ENCODE data around the gene KCNT1. TPM values are rescaled to one million over a fixed set of nuclear protein-coding genes. Genes with fewer than 3 reads are reported as not detected.

Gene KCNT1
- total RNA-seq, 2 experiments from 2014 or later, result not detected

DNA sequence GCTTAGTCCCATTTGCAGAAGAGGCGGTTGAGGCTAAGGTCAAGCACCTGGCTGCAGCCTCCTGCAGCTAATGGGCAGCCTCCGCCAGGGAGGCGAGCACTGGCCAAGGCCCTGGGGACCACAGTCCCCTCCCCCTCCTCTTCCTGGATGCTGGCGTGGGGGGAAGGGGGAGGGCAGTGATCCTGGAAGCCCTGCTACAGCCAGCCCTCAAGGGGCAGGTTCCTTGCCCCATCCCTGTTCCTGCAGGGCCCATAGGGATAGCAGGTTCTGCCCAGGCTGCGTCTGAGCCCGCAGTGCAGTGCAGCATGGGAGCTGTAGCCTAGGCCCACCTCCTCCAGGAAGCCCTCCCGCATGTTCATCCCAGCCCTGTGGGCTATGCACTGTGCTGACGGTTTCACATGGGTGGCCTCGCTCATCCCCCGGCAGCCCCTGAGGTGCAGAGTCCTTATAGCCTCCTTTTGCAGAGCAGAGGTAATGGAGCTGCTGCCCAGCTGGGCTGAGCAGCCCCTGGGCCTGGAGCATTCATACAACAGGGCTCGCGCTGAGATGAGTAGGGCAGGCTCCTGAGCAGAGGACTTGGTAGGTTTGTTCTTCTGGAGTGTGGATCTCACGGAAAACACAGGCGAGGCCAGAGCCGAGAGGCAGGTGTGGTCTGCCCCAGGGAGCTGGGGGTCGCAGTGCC, 36.0 kb downstream of the KCNT1 start:
- no peaks in the 10 kb centered on the region for H3K9me3 Mint-ChIP-seq
- H3K27ac Mint-ChIP-seq, result no peak overlapping the region
- peaks cover 10% of the 10 kb centered on the region for H3K27me3 Mint-ChIP-seq
- DNase-seq, result no peak
- no peak overlapping the region for H3K4me3 Mint-ChIP-seq
- no peaks in the 10 kb centered on the region for H3K4me1 Mint-ChIP-seq
- no peaks in the 10 kb centered on the region for H3K36me3 Mint-ChIP-seq

DNA sequence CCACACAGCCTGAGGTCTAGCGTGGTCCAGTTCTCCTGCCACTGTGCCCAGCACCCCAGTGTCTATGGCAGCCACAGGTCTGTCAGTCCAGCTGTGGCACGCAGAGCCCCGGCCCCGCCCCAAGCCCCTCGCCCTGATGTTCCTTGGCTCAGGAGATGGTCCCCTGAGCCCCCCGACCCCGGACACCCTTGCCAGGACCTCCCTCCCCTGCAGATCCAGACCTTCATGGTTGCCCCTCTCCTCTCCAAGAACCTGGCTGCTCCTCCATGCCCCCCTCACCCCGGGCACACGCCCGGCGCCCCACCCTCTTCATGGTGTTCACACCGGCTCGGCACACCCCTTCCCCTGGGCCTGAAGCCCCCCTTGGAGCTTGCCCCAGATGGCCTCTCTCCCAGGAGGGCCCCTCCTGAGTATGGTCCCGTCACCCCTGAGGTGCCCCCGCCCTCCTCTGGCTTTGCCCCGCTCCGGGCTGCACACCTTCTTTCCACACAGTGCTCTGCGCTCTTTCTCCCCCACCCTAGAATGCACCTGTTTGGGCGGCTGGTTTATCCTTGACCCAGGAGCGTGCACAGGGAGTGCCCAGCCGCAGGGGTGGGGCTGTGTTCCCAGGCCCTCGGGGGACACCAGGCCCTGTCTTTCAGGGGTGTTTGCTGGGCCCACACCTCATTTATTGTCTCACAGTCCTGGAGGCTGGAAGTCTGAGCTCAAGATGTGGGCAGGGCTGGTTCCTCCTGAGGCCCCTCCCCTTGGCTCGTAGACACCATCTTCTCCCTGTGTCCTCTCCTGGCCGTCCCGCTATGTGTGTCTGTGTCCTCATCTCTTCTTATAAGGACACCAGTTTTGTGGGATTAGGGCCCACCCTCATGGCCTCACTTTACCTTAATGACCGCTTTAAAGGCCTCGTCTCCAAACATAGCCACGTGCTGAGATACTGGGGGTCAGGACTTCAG, 37.6 kb downstream of the KCNT1 start:
- peaks cover 4% of the 10 kb centered on the region for H3K27me3 Mint-ChIP-seq
- DNase-seq, result no peak
- H3K9me3 Mint-ChIP-seq, result no peaks in the 10 kb centered on the region
- H3K36me3 Mint-ChIP-seq, result no peaks in the 10 kb centered on the region
- H3K4me3 Mint-ChIP-seq, result no peak overlapping the region
- no peaks in the 10 kb centered on the region for H3K4me1 Mint-ChIP-seq
- H3K27ac Mint-ChIP-seq, result no peak overlapping the region

- Mint-ChIP-seq H3K36me3 (no peaks in the 10 kb centered on the region), H3K4me1 (no peaks in the 10 kb centered on the region), H3K4me3 (no peak overlapping the region), H3K27ac (no peak overlapping the region), H3K9me3 (no peaks in the 10 kb centered on the region), H3K27me3 (peaks cover 4% of the 10 kb centered on the region)
- no peak for DNase-seq
Measured at GRCh38 chr9:135741276-135742219, 39.6 kb downstream of the KCNT1 start.

DNA sequence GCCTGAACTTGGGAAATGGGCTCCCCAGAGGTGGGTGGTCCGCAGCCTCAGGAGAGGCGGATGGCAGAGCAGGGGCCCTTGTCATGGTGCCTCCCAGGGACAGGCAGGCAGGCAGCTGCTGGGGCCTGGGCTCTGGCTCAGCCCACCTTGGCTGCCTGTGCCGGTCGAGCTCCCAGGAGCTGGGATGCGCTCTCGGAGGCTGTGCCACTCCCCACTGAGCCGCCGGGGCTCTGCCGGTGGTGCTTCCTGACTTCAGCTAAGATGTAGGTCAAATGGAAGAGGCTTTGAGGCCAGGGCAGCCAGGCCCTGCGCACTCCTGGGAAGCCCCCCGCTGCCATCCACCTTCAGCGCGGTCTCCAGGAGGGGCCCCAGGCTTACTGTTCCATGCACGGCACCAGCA, 41.0 kb downstream of the KCNT1 start:
- Mint-ChIP-seq H3K27ac (no peak overlapping the region), H3K4me1 (no peaks in the 10 kb centered on the region), H3K9me3 (no peaks in the 10 kb centered on the region), H3K36me3 (no peaks in the 10 kb centered on the region), H3K4me3 (no peak overlapping the region), H3K27me3 (no peaks in the 10 kb centered on the region)
- DNase-seq, result no peak

GRCh38 chr9:135743546-135744332, 41.8 kb downstream of the KCNT1 start:
- no peak overlapping the region for H3K27ac Mint-ChIP-seq
- no peaks in the 10 kb centered on the region for H3K9me3 Mint-ChIP-seq

DNA sequence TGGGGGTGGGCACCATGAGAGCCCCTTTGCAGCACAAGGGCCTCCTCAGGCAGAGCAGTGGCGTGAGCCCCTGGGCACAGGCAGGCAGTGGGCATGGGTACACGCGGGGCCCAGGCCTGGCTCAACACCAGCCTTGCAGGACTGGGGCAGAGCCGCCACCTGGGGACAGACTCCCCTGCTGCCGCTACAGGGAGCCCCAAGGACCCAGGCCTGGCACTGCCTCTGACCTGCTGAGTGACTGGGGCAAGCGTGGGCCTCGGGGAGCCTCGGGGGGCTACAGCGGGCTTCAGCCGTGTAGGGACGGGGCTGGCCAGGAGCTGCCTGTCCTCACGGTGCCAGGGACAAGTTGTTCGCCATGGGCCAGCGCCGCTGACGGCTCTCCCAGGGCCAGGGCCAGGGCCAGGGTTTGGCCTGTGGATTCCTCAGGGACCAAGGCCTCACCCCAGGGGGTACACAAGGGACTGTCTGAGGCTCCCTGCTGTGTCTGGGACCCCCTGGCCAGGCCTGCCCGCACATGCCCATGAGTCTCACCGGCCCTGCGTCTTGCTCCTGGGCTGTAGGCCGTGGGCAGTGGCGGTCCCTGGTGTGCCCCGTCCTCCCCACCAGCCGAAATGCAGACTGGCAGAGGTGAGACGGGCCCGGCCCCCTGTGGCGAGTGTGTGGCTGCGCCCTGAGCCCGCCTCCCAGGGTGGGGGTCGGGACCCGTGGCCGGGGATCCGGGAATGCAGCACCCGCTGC, 42.5 kb downstream of the KCNT1 start:
- no peaks in the 10 kb centered on the region for H3K27me3 Mint-ChIP-seq
- no peak overlapping the region for H3K4me3 Mint-ChIP-seq
- no peaks in the 10 kb centered on the region for H3K4me1 Mint-ChIP-seq
- H3K36me3 Mint-ChIP-seq, result no peaks in the 10 kb centered on the region
- DNase-seq, result no peak
- no peak overlapping the region for H3K27ac Mint-ChIP-seq
- H3K9me3 Mint-ChIP-seq, result no peaks in the 10 kb centered on the region

More at GRCh38 chr9:135743546-135744332, 41.8 kb downstream of the KCNT1 start:
- H3K27me3 Mint-ChIP-seq, result no peaks in the 10 kb centered on the region
- H3K4me1 Mint-ChIP-seq, result no peaks in the 10 kb centered on the region
- no peak overlapping the region for H3K4me3 Mint-ChIP-seq
- no peaks in the 10 kb centered on the region for H3K36me3 Mint-ChIP-seq
- no peak for DNase-seq

DNA sequence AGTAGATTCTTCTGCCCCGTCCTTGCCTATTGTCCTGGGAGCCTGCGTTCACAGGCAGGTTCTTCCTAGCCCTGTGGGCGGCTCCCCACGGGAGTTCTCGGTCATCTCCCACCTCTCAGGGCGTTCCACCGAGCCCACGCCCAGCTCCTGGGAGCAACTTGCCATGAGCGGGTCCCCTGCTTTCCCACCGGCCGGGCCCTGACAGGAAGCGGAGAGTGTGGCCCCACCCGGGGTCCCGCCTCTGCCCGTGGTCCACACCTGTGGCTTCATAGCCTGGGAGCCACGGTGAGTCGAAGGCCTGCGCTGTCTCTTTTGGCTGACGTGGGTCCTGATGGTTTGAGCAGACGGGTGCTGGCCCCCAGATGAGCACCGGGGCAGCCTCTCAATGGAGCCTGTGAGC, 43.2 kb downstream of the KCNT1 start:
- Mint-ChIP-seq H3K9me3 (no peaks in the 10 kb centered on the region), H3K4me3 (no peak overlapping the region)
- no peak for DNase-seq

DNA sequence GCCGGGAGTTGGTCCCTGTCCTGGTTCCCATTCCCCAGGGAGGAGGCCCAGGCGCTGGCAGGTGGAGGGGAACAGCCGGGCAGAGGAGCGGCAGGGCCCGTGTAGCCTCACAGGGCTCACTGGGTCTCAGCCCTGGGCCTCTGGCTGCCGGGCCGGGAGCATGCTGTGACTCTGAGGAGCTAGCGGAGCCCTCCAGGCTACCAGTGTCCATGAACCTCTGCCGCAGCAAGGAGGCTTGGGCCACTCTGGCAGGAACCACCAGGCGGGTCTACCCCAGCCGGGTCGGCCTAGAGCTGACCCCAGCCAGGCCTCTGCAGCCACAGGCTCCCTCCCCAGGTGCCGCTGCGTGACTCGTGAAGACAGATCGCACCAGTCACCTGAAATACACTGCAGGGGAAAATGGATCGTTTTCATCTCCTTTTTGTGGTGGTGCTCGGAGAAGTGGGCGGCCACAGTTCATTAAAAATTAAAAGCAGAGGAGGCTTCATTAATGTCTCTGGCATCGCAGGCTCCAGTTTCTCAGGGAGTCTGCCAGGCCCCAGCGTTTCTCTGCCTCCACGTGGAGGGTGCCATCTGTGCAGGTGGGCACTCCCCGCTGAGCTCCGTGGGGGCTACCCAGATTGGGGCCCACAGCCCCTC, 43.8 kb downstream of the KCNT1 start:
- Mint-ChIP-seq H3K9me3 (no peaks in the 10 kb centered on the region), H3K4me1 (no peaks in the 10 kb centered on the region), H3K27me3 (no peaks in the 10 kb centered on the region), H3K27ac (no peak overlapping the region), H3K36me3 (no peaks in the 10 kb centered on the region), H3K4me3 (no peak overlapping the region)
- no peak for DNase-seq

More for the DNA sequence above, 43.2 kb downstream of the KCNT1 start:
- Mint-ChIP-seq H3K4me1 (no peaks in the 10 kb centered on the region), H3K27me3 (no peaks in the 10 kb centered on the region), H3K27ac (no peak overlapping the region), H3K36me3 (no peaks in the 10 kb centered on the region)

DNA sequence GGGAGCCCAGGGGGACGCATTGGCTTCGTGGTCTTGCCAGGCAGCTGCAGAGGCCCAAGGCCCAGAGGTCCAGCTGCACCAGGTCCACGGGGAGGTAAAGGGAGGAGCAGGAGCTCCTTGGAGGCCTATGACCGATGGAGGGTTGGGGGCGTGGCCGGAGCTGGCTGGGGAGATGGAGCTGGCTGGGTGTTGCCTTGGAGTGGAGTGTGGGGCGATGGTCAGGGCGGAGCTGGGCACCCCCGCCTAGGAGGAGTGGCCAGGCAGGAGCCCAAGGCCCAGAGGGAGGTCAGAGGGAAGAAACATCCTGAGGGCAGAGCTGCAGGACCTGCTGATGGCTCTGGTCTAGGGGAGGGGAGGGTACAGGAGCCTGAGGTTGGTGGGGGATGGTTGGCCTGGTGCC, 44.6 kb downstream of the KCNT1 start:
- Mint-ChIP-seq H3K27me3 (no peaks in the 10 kb centered on the region), H3K36me3 (no peaks in the 10 kb centered on the region), H3K4me3 (no peak overlapping the region), H3K9me3 (no peaks in the 10 kb centered on the region), H3K27ac (no peak overlapping the region), H3K4me1 (no peaks in the 10 kb centered on the region)
- no peak for DNase-seq

DNA sequence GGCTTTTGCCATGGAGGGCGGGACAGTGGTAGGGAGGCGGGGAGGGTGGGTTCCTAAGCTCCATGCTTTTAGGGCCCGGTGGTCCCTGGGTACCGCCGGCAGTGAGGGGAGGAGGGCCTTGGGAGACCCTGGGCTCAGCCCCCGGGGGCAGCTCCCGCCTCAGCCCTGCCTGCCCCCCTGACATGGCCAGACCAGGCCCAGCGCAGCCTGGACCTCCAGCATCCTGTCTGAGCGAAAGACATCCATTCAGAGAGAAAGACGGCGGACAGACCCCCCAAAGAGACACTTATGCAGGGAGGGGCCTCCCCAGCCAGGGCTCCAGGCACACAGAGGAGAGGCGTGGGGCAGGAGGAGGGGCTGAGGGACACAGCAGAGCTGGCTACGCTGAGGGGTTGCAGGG, 45.3 kb downstream of the KCNT1 start:
- Mint-ChIP-seq H3K27ac (no peak overlapping the region), H3K9me3 (no peaks in the 10 kb centered on the region), H3K27me3 (no peaks in the 10 kb centered on the region), H3K4me3 (no peak overlapping the region), H3K36me3 (no peaks in the 10 kb centered on the region), H3K4me1 (no peaks in the 10 kb centered on the region)
- no peak for DNase-seq

DNA sequence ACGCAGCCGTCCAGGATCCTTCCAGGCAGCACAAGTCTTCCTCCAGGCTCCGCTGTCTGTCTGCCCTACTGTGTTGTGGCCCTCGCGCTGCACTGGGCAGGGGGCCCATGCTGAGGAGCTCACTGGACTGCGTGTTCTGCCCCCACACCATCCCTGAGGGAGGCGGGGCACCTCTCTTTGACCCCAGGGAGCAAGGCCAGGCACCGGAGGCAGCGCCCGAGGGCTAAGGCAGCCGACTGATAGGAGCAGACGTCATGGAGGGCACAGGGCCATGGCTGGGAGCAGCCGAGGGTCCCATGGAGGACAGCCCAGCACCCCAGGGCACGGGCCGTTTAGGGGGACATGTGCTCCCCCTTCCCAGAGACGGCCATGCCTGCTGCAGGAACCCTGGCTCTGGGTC, 46.7 kb downstream of the KCNT1 start:
- no peak overlapping the region for H3K27ac Mint-ChIP-seq
- H3K36me3 Mint-ChIP-seq, result no peaks in the 10 kb centered on the region
- no peak overlapping the region for H3K4me3 Mint-ChIP-seq
- H3K27me3 Mint-ChIP-seq, result no peaks in the 10 kb centered on the region
- no peaks in the 10 kb centered on the region for H3K4me1 Mint-ChIP-seq
- no peak for DNase-seq
- H3K9me3 Mint-ChIP-seq, result no peaks in the 10 kb centered on the region

DNA sequence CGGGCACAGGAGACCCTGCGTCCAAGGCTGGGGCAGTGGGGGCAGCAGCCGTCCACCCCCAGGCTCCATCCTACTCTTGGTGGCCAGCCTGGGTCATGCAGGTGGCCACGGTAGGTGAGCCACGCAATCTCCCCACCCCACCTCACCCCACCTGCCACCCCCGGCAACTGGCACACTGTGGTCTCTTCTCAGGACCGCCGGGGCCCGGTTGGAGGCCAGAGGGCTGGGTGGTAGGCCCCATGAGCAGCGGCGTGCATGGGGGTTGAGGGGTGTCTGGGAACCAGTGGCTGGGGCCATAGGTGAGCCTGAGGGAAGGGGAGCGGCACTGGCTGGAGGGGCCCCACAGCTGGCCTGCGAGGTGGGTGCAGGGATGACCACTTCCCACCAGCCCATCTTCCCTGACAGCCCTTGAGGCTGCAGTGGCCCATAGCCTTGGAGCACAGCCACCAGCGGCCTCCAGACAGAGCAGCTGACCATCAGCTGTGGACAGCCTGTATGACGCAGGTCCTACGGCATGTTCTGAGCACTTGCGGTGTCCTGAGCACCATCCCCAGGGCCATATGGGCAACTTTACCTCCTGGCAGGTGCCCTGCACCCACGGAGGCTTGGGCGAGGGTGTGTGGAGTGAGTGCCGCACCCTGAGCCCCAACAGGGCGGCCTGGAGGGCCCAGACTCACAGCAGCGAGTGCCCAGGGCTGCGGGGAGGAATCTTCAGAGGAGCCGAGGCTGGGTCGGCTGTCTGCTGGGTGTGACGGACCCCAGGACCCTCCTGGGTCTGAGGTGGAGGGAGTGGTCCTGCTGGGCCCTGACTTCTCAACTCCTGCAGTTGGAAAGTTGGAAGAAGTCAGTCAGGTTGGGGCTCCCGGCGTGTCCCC, 47.4 kb downstream of the KCNT1 start:
- no peaks in the 10 kb centered on the region for H3K9me3 Mint-ChIP-seq
- no peaks in the 10 kb centered on the region for H3K27me3 Mint-ChIP-seq
- H3K4me1 Mint-ChIP-seq, result no peaks in the 10 kb centered on the region
- H3K27ac Mint-ChIP-seq, result no peak overlapping the region
- no peak overlapping the region for H3K4me3 Mint-ChIP-seq
- no peak for DNase-seq
- H3K36me3 Mint-ChIP-seq, result no peaks in the 10 kb centered on the region

DNA sequence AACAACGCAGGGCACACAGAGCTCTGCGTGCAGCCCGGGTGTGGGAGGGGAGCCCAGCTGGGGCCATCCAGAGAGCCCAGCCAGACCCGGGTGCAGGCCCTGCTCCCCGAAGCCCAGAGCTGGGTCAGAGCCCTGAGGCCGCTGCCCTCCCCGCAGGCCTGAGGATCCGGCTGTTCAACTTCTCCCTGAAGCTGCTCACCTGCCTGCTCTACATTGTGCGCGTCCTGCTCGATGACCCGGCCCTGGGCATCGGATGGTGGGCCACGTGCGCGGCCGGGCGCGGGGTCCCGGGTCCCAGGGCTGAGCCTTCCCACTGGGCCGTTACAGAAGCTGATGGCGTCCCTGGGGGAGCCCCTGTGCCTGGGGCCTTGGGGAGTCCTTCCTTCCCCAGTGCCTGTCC, 48.8 kb downstream of the KCNT1 start:
- DNase-seq, result no peak
- no peaks in the 10 kb centered on the region for H3K27me3 Mint-ChIP-seq
- no peaks in the 10 kb centered on the region for H3K4me1 Mint-ChIP-seq
- H3K27ac Mint-ChIP-seq, result no peak overlapping the region
- H3K4me3 Mint-ChIP-seq, result no peak overlapping the region
- H3K9me3 Mint-ChIP-seq, result no peaks in the 10 kb centered on the region
- H3K36me3 Mint-ChIP-seq, result no peaks in the 10 kb centered on the region

All from activated naive CD8-positive, alpha-beta T cell treated with anti-CD3 and anti-CD28 coated beads for 36 hours (primary cell).